ENCODE measurements around the gene S1PR3. TPM values are rescaled to one million over a fixed set of nuclear protein-coding genes. Genes with fewer than 3 reads are reported as not detected.
A peak's percentile ranks its signal among the peaks of the same experiment; 100 is the strongest.

S1PR3 gene
- total and polyA plus RNA-seq, 9 of the 15 experiments (the other 6 are each of a cell fraction or from before 2014, with no cell fraction given): 0.03 to 2.0 (median 0.29) TPM

GRCh38 chr9:89022001-89022759 lies 30.9 kb downstream of the S1PR3 start:
- TF ChIP-seq CREM (IDR thresholded peaks at IDR 0.05; ENCODE audit: low read depth) (no peak), C11orf30 (IDR thresholded peaks at IDR 0.05; ENCODE audit: low read depth) (no peak), NRF1 (conservative IDR thresholded peaks at IDR 0.05 in 1 of 2, IDR thresholded peaks at IDR 0.05 in 1 of 2) (peak; percentile 49 to 60; a peak in 3 of 4 replicates)
- H4K20me1 ChIP-seq (replicated peaks; ENCODE audit: control insufficient read depth, insufficient read depth, low read length): no peaks in the 10 kb centered on the region
- H3K4me1 ChIP-seq (replicated peaks in 1 of 2; ENCODE audit: control insufficient read depth in 2 of 2, insufficient read depth in 2 of 2, low read length in 2 of 2): no peaks in the 10 kb centered on the region
- no peaks in the 10 kb centered on the region for H3K9me3 ChIP-seq (replicated peaks; ENCODE audit: control insufficient read depth, insufficient read depth, low read depth, low read length)
- CTCF ChIA-PET (ENCODE audit: low intra/inter-chr PET ratio): no interaction called here
- no peak for ATAC-seq
- intact Hi-C loops (cut with micrococcal nuclease): no loop called here
- POLR2A ChIA-PET: no interaction called here
- H2AFZ ChIP-seq (ENCODE audit: low read depth, low read length): no peak overlapping the region
- no peaks in the 10 kb centered on the region for H3K36me3 ChIP-seq (ENCODE audit: control insufficient read depth, insufficient read depth, low read length)
- H3K4me3 ChIP-seq: no peak overlapping the region
- H3K79me2 ChIP-seq (ENCODE audit: control insufficient read depth, insufficient read depth, low read length): no peaks in the 10 kb centered on the region
- no peak overlapping the region for H3K9ac ChIP-seq (ENCODE audit: insufficient read depth in 1 of 2, low read depth in 2 of 2, low read length in 2 of 2)
- FAIRE-seq: no peak
- no TSS peak for BruUV-seq (replicated peaks)
- H3K27me3 ChIP-seq (ENCODE audit: control insufficient read depth in 2 of 2, insufficient read depth in 2 of 2, low read length in 2 of 2): no peaks in the 10 kb centered on the region
- in situ Hi-C loops (cut with MboI): loop anchor here (25.0 kb wide), 1 partner anchor 1060 kb away; the partner anchor contains the start of gene CDK20
- no peak overlapping the region for H3K4me2 ChIP-seq (ENCODE audit: insufficient read depth, low read length)
- no peaks in the 10 kb centered on the region for H3K9me1 ChIP-seq (ENCODE audit: control insufficient read depth, insufficient read depth, low read length)
- WGBS (ENCODE audit: insufficient coverage, low coverage, missing lambda C conversion rate): 26% methylated on average over 12 of the region's 15 CpGs
- DNase-seq (ENCODE audit: extremely low read depth in 1 of 4, low spot score in 3 of 4): no peak
- no peak overlapping the region for H3K27ac ChIP-seq (ENCODE audit: extremely low read depth, low read depth, low read length)

DNA sequence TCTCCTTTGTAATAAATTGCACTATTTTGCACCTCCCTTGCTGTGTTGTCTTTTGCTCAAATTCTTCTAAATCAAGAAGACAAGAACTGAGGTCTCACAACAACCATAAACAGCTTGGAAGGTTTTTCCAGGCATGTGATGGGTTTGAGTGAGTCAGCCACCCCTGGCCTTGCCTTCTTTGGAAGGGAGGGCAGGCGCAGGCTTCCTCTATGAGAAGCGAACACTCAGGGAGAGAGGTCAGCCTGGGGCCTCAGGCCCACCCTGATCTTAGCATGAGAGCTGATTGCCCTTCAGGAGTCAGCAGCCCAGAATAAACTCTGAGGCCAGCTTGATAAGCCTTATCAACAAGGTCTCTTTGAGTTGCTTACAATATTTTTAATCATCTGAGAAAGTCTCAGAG lies 31.6 kb downstream of the S1PR3 start:
- no peak overlapping the region for H3K9ac ChIP-seq (ENCODE audit: insufficient read depth in 1 of 2, low read depth in 2 of 2, low read length in 2 of 2)
- H3K9me1 ChIP-seq (ENCODE audit: control insufficient read depth, insufficient read depth, low read length): no peaks in the 10 kb centered on the region
- BruUV-seq (replicated peaks): no TSS peak
- no peak overlapping the region for H2AFZ ChIP-seq (ENCODE audit: low read depth, low read length)
- FAIRE-seq: no peak
- no peak for ATAC-seq
- CTCF ChIA-PET (ENCODE audit: low intra/inter-chr PET ratio): no interaction called here
- H3K27ac ChIP-seq (ENCODE audit: extremely low read depth, low read depth, low read length): no peak overlapping the region
- POLR2A ChIA-PET: no interaction called here
- no peak overlapping the region for H3K4me2 ChIP-seq (ENCODE audit: insufficient read depth, low read length)
- no peaks in the 10 kb centered on the region for H3K36me3 ChIP-seq (ENCODE audit: control insufficient read depth, insufficient read depth, low read length)
- WGBS (ENCODE audit: insufficient coverage, low coverage, missing lambda C conversion rate): 0% methylated on average over 1 of the region's 2 CpGs
- H3K79me2 ChIP-seq (ENCODE audit: control insufficient read depth, insufficient read depth, low read length): no peaks in the 10 kb centered on the region
- no peaks in the 10 kb centered on the region for H3K27me3 ChIP-seq (ENCODE audit: control insufficient read depth in 2 of 2, insufficient read depth in 2 of 2, low read length in 2 of 2)
- intact Hi-C loops (cut with micrococcal nuclease): no loop called here
- in situ Hi-C loops (cut with MboI): loop anchor here (25.0 kb wide), 1 partner anchor 1061 kb away; the partner anchor contains the start of gene CDK20
- H4K20me1 ChIP-seq (replicated peaks; ENCODE audit: control insufficient read depth, insufficient read depth, low read length): no peaks in the 10 kb centered on the region
- H3K4me1 ChIP-seq (replicated peaks in 1 of 2; ENCODE audit: control insufficient read depth in 2 of 2, insufficient read depth in 2 of 2, low read length in 2 of 2): no peaks in the 10 kb centered on the region
- H3K4me3 ChIP-seq: no peak overlapping the region
- no peak for DNase-seq (ENCODE audit: extremely low read depth in 1 of 4, low spot score in 3 of 4)
- H3K9me3 ChIP-seq (replicated peaks; ENCODE audit: control insufficient read depth, insufficient read depth, low read depth, low read length): no peaks in the 10 kb centered on the region
- TF ChIP-seq, protein P1, sequence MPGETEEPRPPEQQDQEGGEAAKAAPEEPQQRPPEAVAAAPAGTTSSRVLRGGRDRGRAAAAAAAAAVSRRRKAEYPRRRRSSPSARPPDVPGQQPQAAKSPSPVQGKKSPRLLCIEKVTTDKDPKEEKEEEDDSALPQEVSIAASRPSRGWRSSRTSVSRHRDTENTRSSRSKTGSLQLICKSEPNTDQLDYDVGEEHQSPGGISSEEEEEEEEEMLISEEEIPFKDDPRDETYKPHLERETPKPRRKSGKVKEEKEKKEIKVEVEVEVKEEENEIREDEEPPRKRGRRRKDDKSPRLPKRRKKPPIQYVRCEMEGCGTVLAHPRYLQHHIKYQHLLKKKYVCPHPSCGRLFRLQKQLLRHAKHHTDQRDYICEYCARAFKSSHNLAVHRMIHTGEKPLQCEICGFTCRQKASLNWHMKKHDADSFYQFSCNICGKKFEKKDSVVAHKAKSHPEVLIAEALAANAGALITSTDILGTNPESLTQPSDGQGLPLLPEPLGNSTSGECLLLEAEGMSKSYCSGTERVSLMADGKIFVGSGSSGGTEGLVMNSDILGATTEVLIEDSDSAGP (CRISPR knock-in tag; IDR thresholded peaks at IDR 0.05): no peak
- TF ChIP-seq ZNF436 (CRISPR knock-in tag; IDR thresholded peaks at IDR 0.05): no peak
- no peak for TF ChIP-seq HMGN3 (IDR thresholded peaks at IDR 0.05; ENCODE audit: borderline replicate concordance, extremely low read depth, insufficient read length, low read depth, low read length)
- TF ChIP-seq NCOA2 (IDR thresholded peaks at IDR 0.05; ENCODE audit: partially characterized antibody in 2 of 2): no peak
- TF ChIP-seq PRMT5 (CRISPR knock-in tag; IDR thresholded peaks at IDR 0.05): no peak
- TF ChIP-seq FIP1L1 (IDR thresholded peaks at IDR 0.05; ENCODE audit: low read depth, low read length, poor library complexity, severe bottlenecking): no peak
- no peak for TF ChIP-seq CREB3L1 (IDR thresholded peaks at IDR 0.05; ENCODE audit: borderline replicate concordance, low read depth)
- no peak for TF ChIP-seq XRCC3 (IDR thresholded peaks at IDR 0.05)
